Loucy (cell line): Measurements from ENCODE around the gene MRO.

Experiments used
- H2AFZ ChIP-seq: fragments of 200-600 bp; sonication (generic); 2 replicates; pipeline ENCODE4 v1.6.0; 2016; ENCODE audit warnings: antibody characterized with exemption, mild to moderate bottlenecking, low read length, moderate library complexity
- H3F3A ChIP-seq: fragments of 200-600 bp; 2 replicates; pipeline ENCODE4 v1.6.0; 2016; ENCODE audit warnings: antibody characterized with exemption, low read depth, mild to moderate bottlenecking
- H3K27me3 ChIP-seq: fragments of 200-600 bp; sonication (generic); 2 replicates; pipeline ENCODE4 v1.6.1; 2014; ENCODE audit warnings: low read length, mild to moderate bottlenecking; ENCODE audit not compliant: insufficient read depth, poor library complexity, severe bottlenecking
- H3K36me3 ChIP-seq: fragments of 200-600 bp; sonication (generic); 2 replicates; pipeline ENCODE4 v1.6.1; 2016; ENCODE audit warnings: low read length; ENCODE audit not compliant: insufficient read depth
- H3K4me1 ChIP-seq: fragments of 200-600 bp; sonication (generic); 2 replicates; pipeline ENCODE4 v1.5.1; 2014; ENCODE audit warnings: low read length, mild to moderate bottlenecking; ENCODE audit not compliant: insufficient read depth, poor library complexity, severe bottlenecking
- H3K4me2 ChIP-seq: fragments of 200-600 bp; sonication (generic); 2 replicates; pipeline ENCODE4 v1.6.0; 2014; ENCODE audit warnings: antibody characterized with exemption, low read length, low read depth, mild to moderate bottlenecking; ENCODE audit not compliant: poor library complexity, severe bottlenecking
- H3K4me3 ChIP-seq: fragments of 200-600 bp; sonication (generic); 2 replicates; pipeline ENCODE4 v1.5.1; 2014; ENCODE audit warnings: low read length, mild to moderate bottlenecking, mixed read lengths; ENCODE audit not compliant: poor library complexity, severe bottlenecking
- H3K79me2 ChIP-seq: fragments of 200-600 bp; sonication (generic); 2 replicates; pipeline ENCODE4 v1.6.1; 2014; ENCODE audit warnings: low read length; ENCODE audit not compliant: insufficient read depth
- H3K9ac ChIP-seq: fragments of 200-600 bp; sonication (generic); 2 replicates; pipeline ENCODE4 v1.6.0; 2014; ENCODE audit warnings: mild to moderate bottlenecking, low read depth, low read length, moderate library complexity; ENCODE audit not compliant: poor library complexity, severe bottlenecking
- H3K9me2 ChIP-seq: fragments of 200-600 bp; sonication (generic); replicated peaks from 2 replicates; pipeline ENCODE4 v1.6.1; 2016; ENCODE audit warnings: low read depth, low read length, mixed read lengths
- H3K9me3 ChIP-seq: fragments of 200-600 bp; sonication (generic); 2 replicates; pipeline ENCODE4 v1.6.1; 2014; ENCODE audit warnings: mild to moderate bottlenecking, antibody characterized with exemption, low read length, low read depth; ENCODE audit not compliant: insufficient read depth
- H4K20me1 ChIP-seq: fragments of 200-600 bp; sonication (generic); 2 replicates; pipeline ENCODE4 v1.6.0; 2014; ENCODE audit warnings: antibody characterized with exemption, low read length, mild to moderate bottlenecking; ENCODE audit not compliant: insufficient read depth, poor library complexity, severe bottlenecking
- CTCF ChIP-seq: fragments of 200-600 bp; sonication (generic); conservative IDR thresholded peaks from 2 replicates; pipeline ENCODE4 v1.5.1; 2014; ENCODE audit warnings: mild to moderate bottlenecking, antibody characterized with exemption, low read length
- EZH2phosphoT487 ChIP-seq: fragments of 200-600 bp; IDR thresholded peaks from 2 replicates; pipeline ENCODE4 v1.6.1; 2018; ENCODE audit warnings: antibody characterized with exemption, mild to moderate bottlenecking, moderate library complexity, borderline replicate concordance

The MRO gene

GRCh38 chr18:50826027-50826426 is 6.2 kb upstream of the MRO start:
- Histone ChIP-seq H3F3A (no peaks in the 10 kb centered on the region), H2AFZ (no peak overlapping the region), H4K20me1 (no peaks in the 10 kb centered on the region), H3K9me2 (no peaks in the 10 kb centered on the region), H3K9me3 (no peaks in the 10 kb centered on the region), H3K9ac (no peak overlapping the region), H3K4me3 (no peak overlapping the region), H3K4me2 (no peak overlapping the region), H3K4me1 (peaks cover 1% of the 10 kb centered on the region), H3K36me3 (no peaks in the 10 kb centered on the region), H3K27me3 (no peaks in the 10 kb centered on the region), H3K79me2 (no peaks in the 10 kb centered on the region)
- TF ChIP-seq CTCF (no peak), EZH2phosphoT487 (no peak)

GRCh38 chr18:50825621-50826020 is 5.8 kb upstream of the MRO start:
- Histone ChIP-seq H3K4me1 (peaks cover 5% of the 10 kb centered on the region), H3K9me3 (no peaks in the 10 kb centered on the region), H3K4me2 (no peak overlapping the region), H3F3A (no peaks in the 10 kb centered on the region), H3K9ac (no peak overlapping the region), H3K79me2 (no peaks in the 10 kb centered on the region), H3K4me3 (no peak overlapping the region), H4K20me1 (no peaks in the 10 kb centered on the region), H3K27me3 (no peaks in the 10 kb centered on the region), H2AFZ (no peak overlapping the region), H3K9me2 (no peaks in the 10 kb centered on the region), H3K36me3 (no peaks in the 10 kb centered on the region)
- TF ChIP-seq CTCF, result no peak

DNA sequence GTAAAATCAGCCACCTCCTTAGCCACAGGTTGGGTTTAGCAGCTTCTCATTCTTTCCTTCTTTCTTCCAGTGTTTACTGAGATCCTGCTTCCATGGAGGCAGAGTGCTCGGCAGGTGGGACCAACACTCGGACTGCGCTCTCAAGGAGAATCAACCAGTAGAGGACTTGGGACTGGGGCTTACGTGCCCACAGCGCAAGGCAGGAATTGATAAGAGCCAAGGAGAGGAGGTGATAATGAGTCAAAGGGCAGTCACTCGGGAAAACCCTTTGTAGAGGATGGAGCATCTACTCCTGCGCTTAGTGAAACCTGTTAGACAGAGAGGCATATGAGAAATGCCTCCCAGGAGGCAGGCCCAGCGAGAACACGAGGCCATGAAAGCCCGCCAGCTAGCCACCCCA is 2.9 kb upstream of the MRO start:
- no peaks in the 10 kb centered on the region for H4K20me1 ChIP-seq
- no peak overlapping the region for H3K4me2 ChIP-seq
- H2AFZ ChIP-seq, result no peak overlapping the region; the same call in 1 of the 2 replicates
- TF ChIP-seq EZH2phosphoT487, result no peak
- TF ChIP-seq CTCF, result no peak
- no peaks in the 10 kb centered on the region for H3K9me3 ChIP-seq
- no peak overlapping the region for H3K4me3 ChIP-seq
- no peaks in the 10 kb centered on the region for H3F3A ChIP-seq
- peaks cover 19% of the 10 kb centered on the region for H3K4me1 ChIP-seq
- no peaks in the 10 kb centered on the region for H3K9me2 ChIP-seq
- H3K9ac ChIP-seq, result no peak overlapping the region
- no peaks in the 10 kb centered on the region for H3K27me3 ChIP-seq
- H3K79me2 ChIP-seq, result no peaks in the 10 kb centered on the region
- no peaks in the 10 kb centered on the region for H3K36me3 ChIP-seq
